Uterus (tissue), 4 donors: ENCODE data around the gene ANP32E. TPM values are rescaled to one million over a fixed set of nuclear protein-coding genes. Genes with fewer than 3 reads are reported as not detected.
"Not testable (repeated sequence)": the region's sequence is repeated elsewhere in the genome, so short reads cannot be mapped to it uniquely, and the experiment has no call there.

Source experiments
- DNase-seq, 2 donors: peaks; one replicate each; pipeline ENCODE4 v3.0.0-alpha.2; 2019 to 2020
- H3K27ac ChIP-seq, 2 donors: fragments of 200-600 bp; sonication (generic); 1 replicate in 1 of 2; 2 replicates in 1 of 2; pipeline ENCODE4 v1.5.1; 2016 to 2018
- H3K27me3 ChIP-seq, 2 donors: fragments of 200-600 bp; sonication (generic); one replicate each; pipeline ENCODE4 v1.5.1; 2018 to 2019; ENCODE audit warnings: control low read depth in 1 of 2
- H3K36me3 ChIP-seq, 2 donors: fragments of 200-600 bp; sonication (generic); one replicate each; pipeline ENCODE4 v1.5.1; 2019; ENCODE audit warnings: control low read depth in 1 of 2
- H3K4me1 ChIP-seq, 2 donors: fragments of 200-600 bp; sonication (generic); one replicate each; pipeline ENCODE4 v1.5.1; 2018 to 2019; ENCODE audit warnings: control low read depth in 1 of 2
- H3K4me3 ChIP-seq, 2 donors: fragments of 200-600 bp; sonication (generic); 1 replicate in 1 of 2; 2 replicates in 1 of 2; pipeline ENCODE4 v1.5.1; 2018 to 2019; ENCODE audit warnings: mild to moderate bottlenecking in 1 of 2
- H3K9me3 ChIP-seq, 2 donors: fragments of 200-600 bp; sonication (generic); one replicate each; pipeline ENCODE4 v1.5.1; 2019; ENCODE audit warnings: control low read depth in 1 of 2
- POLR2A ChIP-seq, 2 donors: fragments of 450-650 bp; IDR thresholded peaks; one replicate each; pipeline ENCODE4 v1.6.1; 2016; ENCODE audit warnings: antibody characterized with exemption in 2 of 2, mild to moderate bottlenecking in 1 of 2, moderate library complexity in 1 of 2
- intact Hi-C: fragments of 100-400 bp; cut with DNase I; formaldehyde crosslinking; loops from one replicate; pipeline ENCODE4 v1.15.1; 2023; ENCODE audit warnings: low total_unique reads
- total RNA-seq, 4 donors: library from RNA; depleted of rRNA in 3 of 4; stranded (reverse); fragments of >200 nt in 3 of 4; gene quantifications; one replicate each; pipeline versions ENCODE4 v1.1.0 to v1.2.4, GENCODE V29; 2014 to 2023
- TF ChIP-seq, protein P1 (sequence below), 4 experiments: fragments of 200-600 bp in 2 of 4; fragments of 450-650 bp in 2 of 4; sonication (generic) in 2 of 4; IDR thresholded peaks; one replicate each; pipeline ENCODE4 v1.5.1; 2016 to 2019; ENCODE audit warnings: antibody characterized with exemption in 4 of 4, mild to moderate bottlenecking in 2 of 4, moderate library complexity in 1 of 4
- donor health status: DM: yes; HTN: yes; CAD: no.

The ANP32E gene
- total RNA-seq, 4 donors from 2014 or later = 1.3 to 55.1 (median 38.6) TPM

DNA sequence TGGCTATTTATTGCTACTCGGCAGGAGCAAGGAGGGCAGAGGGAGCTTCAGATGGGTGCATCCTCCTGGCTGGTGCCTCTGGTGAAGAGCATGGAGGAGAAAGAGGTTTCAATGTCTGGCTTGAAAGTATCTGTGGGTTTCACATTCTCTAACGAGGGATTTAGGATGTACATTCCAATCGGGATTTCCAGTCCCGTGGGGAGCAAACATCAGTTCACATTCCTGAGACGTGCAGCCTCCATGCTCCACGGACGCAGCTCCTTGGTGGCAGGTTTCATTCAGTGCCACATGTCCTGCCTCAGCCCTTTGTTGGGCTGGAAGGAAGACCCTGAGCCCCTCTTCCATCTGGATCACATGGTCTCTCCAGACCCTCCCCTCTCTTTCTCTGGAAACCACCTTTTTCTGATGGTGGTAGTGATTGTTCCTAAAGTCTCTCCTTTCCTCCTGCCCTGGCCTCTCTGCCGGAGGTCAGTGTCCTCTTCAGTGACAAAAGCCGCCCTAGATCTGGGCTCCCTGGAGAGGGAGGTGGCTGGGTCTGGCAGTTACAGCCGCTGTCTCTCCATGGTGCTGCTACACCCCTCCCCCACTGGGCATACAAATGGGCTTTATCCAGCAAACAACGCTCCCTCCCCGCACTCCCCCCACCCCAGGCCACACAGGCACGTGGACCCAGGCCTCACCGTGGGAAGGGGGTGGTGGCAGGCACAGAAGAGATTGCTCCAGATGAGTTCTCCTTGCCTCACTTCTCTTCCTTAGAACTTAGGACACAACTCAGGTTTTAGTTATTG lies 20.8 kb upstream of the ANP32E start:
- Histone ChIP-seq H3K36me3 (no peaks in the 10 kb centered on the region), H3K9me3 (no peaks in the 10 kb centered on the region), H3K4me3 (no peak overlapping the region), H3K4me1 (peaks cover 0 to 8% of the 10 kb centered on the region in 2 donors), H3K27ac (no peak overlapping the region), H3K27me3 (no peaks in the 10 kb centered on the region)
- no peak for DNase-seq
- TF ChIP-seq POLR2A (IDR thresholded peaks at IDR 0.05) = no peak
- TF ChIP-seq, protein P1, sequence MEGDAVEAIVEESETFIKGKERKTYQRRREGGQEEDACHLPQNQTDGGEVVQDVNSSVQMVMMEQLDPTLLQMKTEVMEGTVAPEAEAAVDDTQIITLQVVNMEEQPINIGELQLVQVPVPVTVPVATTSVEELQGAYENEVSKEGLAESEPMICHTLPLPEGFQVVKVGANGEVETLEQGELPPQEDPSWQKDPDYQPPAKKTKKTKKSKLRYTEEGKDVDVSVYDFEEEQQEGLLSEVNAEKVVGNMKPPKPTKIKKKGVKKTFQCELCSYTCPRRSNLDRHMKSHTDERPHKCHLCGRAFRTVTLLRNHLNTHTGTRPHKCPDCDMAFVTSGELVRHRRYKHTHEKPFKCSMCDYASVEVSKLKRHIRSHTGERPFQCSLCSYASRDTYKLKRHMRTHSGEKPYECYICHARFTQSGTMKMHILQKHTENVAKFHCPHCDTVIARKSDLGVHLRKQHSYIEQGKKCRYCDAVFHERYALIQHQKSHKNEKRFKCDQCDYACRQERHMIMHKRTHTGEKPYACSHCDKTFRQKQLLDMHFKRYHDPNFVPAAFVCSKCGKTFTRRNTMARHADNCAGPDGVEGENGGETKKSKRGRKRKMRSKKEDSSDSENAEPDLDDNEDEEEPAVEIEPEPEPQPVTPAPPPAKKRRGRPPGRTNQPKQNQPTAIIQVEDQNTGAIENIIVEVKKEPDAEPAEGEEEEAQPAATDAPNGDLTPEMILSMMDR (IDR thresholded peaks at IDR 0.05) = no peak
- intact Hi-C loops = no loop called here

DNA sequence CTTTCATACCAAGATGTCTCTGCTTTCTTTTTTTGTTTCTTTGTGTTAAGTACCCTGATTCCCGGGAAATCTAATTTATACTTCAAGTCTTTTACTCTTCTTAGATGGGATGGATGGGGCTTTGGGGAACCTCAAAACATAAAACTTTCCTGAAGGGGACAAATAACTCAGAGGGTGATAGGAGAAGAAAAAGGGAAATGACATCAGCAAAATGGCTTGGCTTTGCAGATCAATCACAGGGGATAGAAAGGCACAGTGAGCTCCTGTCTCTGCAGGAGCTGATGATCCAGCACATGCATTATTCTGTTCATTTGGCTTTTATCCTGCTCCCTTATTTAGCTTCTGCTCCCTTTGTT lies 20.3 kb upstream of the ANP32E start:
- no peaks in the 10 kb centered on the region for H3K36me3 ChIP-seq
- H3K9me3 ChIP-seq = no peaks in the 10 kb centered on the region
- H3K4me3 ChIP-seq = peak overlapping the region in 1 of 2 donors; percentile 17
- TF ChIP-seq, protein P1 (IDR thresholded peaks at IDR 0.05) = no peak
- no peak for TF ChIP-seq POLR2A (IDR thresholded peaks at IDR 0.05)
- H3K27me3 ChIP-seq = no peaks in the 10 kb centered on the region
- no peak for DNase-seq
- intact Hi-C loops = no loop called here
- H3K27ac ChIP-seq = peak overlapping the region in 1 of 2 donors; percentile 67
- peaks cover 0 to 8% of the 10 kb centered on the region in 2 donors for H3K4me1 ChIP-seq

DNA sequence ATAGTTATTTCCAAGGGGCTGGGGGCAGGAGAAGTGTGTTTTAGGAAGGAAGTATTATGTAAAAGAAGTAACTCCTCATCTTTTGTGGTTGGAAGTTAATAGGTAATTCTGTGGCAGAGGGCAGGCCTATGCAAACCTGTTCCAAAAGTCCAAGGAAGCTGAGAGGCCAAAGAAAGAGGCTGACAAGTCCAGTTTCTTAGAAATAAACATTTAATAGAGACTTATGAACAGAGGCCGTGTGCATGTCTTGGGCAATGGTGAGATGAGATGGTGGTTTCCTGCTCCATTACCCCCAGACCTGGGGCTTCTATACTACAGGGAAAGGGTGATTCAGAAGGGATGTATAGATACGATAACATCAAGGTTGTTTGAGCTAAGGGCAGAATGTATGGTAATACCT lies 14.0 kb upstream of the ANP32E start:
- Histone ChIP-seq H3K27ac (no peak overlapping the region), H3K36me3 (no peaks in the 10 kb centered on the region), H3K27me3 (no peaks in the 10 kb centered on the region), H3K4me1 (no peaks in the 10 kb centered on the region), H3K9me3 (no peaks in the 10 kb centered on the region), H3K4me3 (no peak overlapping the region)
- no peak for TF ChIP-seq POLR2A (IDR thresholded peaks at IDR 0.05)
- TF ChIP-seq, protein P1 (IDR thresholded peaks at IDR 0.05) = no peak
- intact Hi-C loops = no loop called here
- no peak for DNase-seq

DNA sequence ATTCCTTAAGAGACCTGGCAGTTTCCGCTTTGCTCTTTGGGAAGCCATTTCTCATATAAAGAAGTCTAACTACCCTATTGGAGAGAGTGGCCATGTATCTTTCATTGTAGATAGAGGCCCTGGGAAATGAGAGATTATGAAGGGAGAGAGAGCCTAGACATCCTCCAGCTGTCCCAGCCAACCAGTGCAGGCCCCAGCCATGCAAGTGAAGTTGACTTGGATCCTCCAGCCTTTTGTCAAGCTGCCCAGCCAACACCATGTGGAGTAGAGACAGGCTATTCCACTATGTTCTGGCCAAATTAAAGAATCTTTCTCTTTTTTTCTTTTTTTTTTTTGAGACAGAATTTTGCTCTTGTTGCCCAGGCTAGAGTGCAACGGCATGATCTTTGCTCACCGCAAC lies 7.1 kb upstream of the ANP32E start:
- H3K4me3 ChIP-seq = no peak overlapping the region
- no peaks in the 10 kb centered on the region for H3K9me3 ChIP-seq
- H3K4me1 ChIP-seq = no peaks in the 10 kb centered on the region
- intact Hi-C loops = no loop called here
- TF ChIP-seq, protein P1 (IDR thresholded peaks at IDR 0.05) = no peak
- TF ChIP-seq POLR2A (IDR thresholded peaks at IDR 0.05) = no peak
- no peaks in the 10 kb centered on the region for H3K36me3 ChIP-seq
- DNase-seq = no peak
- no peak overlapping the region for H3K27ac ChIP-seq
- H3K27me3 ChIP-seq = no peaks in the 10 kb centered on the region

DNA sequence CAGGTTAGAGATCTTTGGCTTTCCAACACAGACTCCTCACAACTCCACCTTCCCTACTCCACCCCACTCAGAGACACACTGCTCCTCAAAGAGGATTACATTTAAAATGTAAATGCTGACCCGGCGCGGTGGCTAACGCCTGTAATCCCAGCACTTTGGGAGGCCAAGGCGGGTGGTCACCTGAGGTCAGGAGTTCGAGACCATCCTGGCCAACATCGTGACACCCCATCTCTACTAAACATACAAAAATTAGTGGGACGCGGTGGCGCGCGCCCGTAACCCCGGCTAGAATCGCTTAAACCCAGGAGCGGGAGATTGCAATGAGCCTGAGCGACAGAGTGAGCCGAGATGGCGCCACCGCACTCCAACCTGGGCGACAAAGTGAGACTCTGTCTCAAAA lies 1.8 kb upstream of the ANP32E start:
- Histone ChIP-seq H3K4me1 (peaks cover 0 to 6% of the 10 kb centered on the region in 2 donors), H3K27me3 (no peaks in the 10 kb centered on the region), H3K36me3 (no peaks in the 10 kb centered on the region), H3K27ac (no peak overlapping the region), H3K9me3 (no peaks in the 10 kb centered on the region), H3K4me3 (no peak overlapping the region)
- intact Hi-C loops = no loop called here
- no peak for DNase-seq
- TF ChIP-seq POLR2A (IDR thresholded peaks at IDR 0.05) = no peak
- TF ChIP-seq, protein P1 (IDR thresholded peaks at IDR 0.05) = no peak

DNA sequence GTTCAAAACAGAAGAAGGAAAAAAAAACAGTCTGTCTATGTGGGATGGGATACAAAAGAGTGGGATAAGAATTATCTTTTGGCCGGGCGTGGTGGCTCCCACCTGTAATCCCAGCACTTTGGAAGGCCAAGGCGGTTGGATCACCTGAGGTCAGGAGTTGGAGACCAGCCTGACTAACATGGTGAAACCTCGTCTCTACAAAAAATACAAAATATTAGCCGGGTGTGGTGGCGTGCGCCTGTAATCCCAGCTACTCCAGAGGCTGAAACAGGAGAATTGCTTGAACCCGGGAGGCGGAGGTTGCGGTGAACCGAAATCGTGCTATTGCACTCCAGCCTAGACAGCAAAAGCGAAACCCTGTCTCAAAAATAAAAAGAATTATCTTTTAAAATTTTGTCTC lies 1.3 kb upstream of the ANP32E start:
- H3K4me3 ChIP-seq, H3K27me3 ChIP-seq, H3K36me3 ChIP-seq, DNase-seq, H3K4me1 ChIP-seq, intact Hi-C loops, H3K27ac ChIP-seq, H3K9me3 ChIP-seq: not testable (repeated sequence)
